Left ventricle myocardium inferior (tissue), 1 donor: ENCODE results near the gene TLL1. TPM values are rescaled to one million over a fixed set of nuclear protein-coding genes. Genes with fewer than 3 reads are reported as not detected.

Experiments used
- DNase-seq: peaks from one replicate; pipeline ENCODE4 v3.0.0-alpha.2; 2020
- H3K27ac ChIP-seq: fragments of 200-600 bp; replicated peaks from 2 replicates; pipeline ENCODE4 v1.8.0; 2021
- H3K27me3 ChIP-seq: fragments of 200-600 bp; 2 replicates; pipeline ENCODE4 v1.8.0; 2021; ENCODE audit warnings: low read depth
- H3K36me3 ChIP-seq: fragments of 200-600 bp; 2 replicates; pipeline ENCODE4 v1.8.0; 2021
- H3K4me1 ChIP-seq: fragments of 200-600 bp; 2 replicates; pipeline ENCODE4 v1.8.0; 2021
- H3K4me3 ChIP-seq: fragments of 200-600 bp; 2 replicates; pipeline ENCODE4 v1.8.0; 2021; ENCODE audit warnings: mild to moderate bottlenecking, moderate library complexity
- H3K9me3 ChIP-seq: fragments of 200-600 bp; replicated peaks from 2 replicates; pipeline ENCODE4 v1.8.0; 2021
- intact Hi-C: fragments of 100-400 bp; cut with micrococcal nuclease; formaldehyde crosslinking; loops from one replicate; pipeline ENCODE4 v1.11.0; 2022
- total RNA-seq: library from RNA; stranded (reverse); fragmentation: NEBNext Ultra II Directional; extraction: Animal tissue kit (Norgen Biotek cat#: 25700); gene quantifications from one replicate; pipeline ENCODE4 v1.2.1, GENCODE V29; 2021
- TF ChIP-seq, protein P1 (sequence below): fragments of 200-600 bp; IDR thresholded peaks from 2 replicates; pipeline ENCODE4 v1.8.0; 2021; ENCODE audit warnings: antibody characterized with exemption, mild to moderate bottlenecking, borderline replicate concordance
- donor health status: DM: no; HTN: yes; CAD: no; lungs with severe emphysema.

The TLL1 gene
- total RNA-seq, 1 donor from 2014 or later: 1.0 TPM

DNA sequence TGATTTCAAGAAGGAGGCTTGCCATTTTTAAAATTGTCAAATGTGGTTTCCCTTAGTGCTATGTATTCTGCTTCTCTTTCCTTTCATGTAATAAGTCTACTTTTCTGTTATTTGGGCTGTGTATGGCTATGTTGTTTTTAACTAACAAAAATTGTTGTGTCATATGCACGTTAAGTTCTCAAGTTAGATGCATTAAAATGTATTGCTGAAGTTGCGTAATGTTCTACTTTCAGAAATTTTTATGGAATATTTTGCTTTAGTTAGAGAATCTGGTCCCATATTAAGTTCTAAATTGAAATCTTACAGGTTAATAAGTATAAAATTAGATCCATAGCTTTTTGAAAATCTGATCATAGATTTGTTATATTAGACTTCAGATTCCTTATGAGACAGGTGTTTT lies 133.2 kb downstream of the TLL1 start:
- Histone ChIP-seq H3K9me3 (peaks cover 9% of the 10 kb centered on the region), H3K27ac (no peak overlapping the region), H3K27me3 (no peaks in the 10 kb centered on the region), H3K36me3 (no peaks in the 10 kb centered on the region), H3K4me1 (no peaks in the 10 kb centered on the region), H3K4me3 (no peak overlapping the region)
- TF ChIP-seq, protein P1, sequence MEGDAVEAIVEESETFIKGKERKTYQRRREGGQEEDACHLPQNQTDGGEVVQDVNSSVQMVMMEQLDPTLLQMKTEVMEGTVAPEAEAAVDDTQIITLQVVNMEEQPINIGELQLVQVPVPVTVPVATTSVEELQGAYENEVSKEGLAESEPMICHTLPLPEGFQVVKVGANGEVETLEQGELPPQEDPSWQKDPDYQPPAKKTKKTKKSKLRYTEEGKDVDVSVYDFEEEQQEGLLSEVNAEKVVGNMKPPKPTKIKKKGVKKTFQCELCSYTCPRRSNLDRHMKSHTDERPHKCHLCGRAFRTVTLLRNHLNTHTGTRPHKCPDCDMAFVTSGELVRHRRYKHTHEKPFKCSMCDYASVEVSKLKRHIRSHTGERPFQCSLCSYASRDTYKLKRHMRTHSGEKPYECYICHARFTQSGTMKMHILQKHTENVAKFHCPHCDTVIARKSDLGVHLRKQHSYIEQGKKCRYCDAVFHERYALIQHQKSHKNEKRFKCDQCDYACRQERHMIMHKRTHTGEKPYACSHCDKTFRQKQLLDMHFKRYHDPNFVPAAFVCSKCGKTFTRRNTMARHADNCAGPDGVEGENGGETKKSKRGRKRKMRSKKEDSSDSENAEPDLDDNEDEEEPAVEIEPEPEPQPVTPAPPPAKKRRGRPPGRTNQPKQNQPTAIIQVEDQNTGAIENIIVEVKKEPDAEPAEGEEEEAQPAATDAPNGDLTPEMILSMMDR: no peak
- intact Hi-C loops: no loop called here
- DNase-seq: no peak

DNA sequence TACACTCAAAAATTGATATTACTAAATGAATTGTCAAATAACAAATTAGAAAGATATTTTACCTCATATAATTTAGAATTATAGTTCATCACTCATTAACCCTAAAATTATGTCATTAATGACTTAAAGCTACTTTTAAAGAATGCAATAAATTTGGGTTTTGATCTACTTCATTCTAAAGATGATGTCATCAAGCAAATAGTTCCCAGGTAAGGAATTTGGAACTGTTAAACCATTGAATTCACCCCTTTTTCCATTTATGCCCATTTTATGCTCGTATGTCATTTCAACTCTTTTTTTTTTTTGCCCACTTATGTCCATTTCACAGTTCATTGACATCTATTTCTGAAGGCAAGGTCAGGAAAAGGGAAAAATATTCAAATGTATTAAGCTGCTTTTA lies 135.5 kb downstream of the TLL1 start:
- DNase-seq: no peak
- Histone ChIP-seq H3K36me3 (no peaks in the 10 kb centered on the region), H3K4me3 (no peak overlapping the region), H3K9me3 (peaks cover 18% of the 10 kb centered on the region), H3K27me3 (no peaks in the 10 kb centered on the region), H3K27ac (no peak overlapping the region), H3K4me1 (no peaks in the 10 kb centered on the region)
- TF ChIP-seq, protein P1: no peak
- intact Hi-C loops: no loop called here

DNA sequence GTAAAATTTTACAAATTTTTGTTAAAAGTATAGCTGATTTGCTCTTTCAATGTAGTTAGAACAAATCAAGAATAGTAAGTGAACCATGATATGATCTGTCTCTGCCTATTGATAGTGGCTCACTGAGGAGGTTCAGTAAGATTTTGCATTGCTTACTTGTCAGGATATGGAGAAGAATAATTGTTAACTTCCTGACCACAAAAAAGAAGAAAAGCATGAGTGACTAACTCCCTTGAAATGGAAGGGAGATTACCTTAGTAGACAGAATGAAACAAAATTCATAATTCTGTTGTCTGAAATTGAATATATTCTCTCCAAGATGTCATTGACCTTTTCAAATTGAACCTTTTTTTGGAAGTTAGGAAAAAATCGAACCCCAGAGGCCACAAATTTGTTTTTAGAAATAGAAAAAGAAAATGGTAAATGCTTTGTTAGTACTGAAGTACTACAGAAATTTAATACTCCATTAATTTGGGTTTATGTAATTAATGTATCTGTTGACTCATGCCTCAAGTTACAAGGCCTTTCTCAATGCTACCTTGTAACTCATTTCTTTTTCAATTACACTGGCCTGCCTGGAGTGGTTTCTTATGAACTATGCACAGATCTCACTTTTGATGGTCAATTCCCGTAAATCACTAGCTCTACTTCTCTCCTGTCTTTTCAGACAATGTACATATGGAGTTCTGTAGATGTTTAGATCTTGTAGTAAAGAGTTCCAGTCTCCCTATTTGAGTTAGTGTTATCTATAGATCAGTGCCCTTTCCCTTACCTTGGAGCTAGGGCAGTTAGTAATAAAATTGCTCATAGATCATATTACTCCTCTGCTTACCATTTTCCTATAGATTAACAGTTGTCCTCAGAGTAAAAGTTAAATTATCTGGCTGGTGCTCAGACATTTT lies 139.3 kb downstream of the TLL1 start:
- intact Hi-C loops: no loop called here
- no peak for DNase-seq
- no peak overlapping the region for H3K27ac ChIP-seq
- no peaks in the 10 kb centered on the region for H3K27me3 ChIP-seq
- no peaks in the 10 kb centered on the region for H3K4me1 ChIP-seq
- no peak overlapping the region for H3K4me3 ChIP-seq
- H3K9me3 ChIP-seq: peaks cover 18% of the 10 kb centered on the region
- TF ChIP-seq, protein P1: no peak
- H3K36me3 ChIP-seq: no peaks in the 10 kb centered on the region

DNA sequence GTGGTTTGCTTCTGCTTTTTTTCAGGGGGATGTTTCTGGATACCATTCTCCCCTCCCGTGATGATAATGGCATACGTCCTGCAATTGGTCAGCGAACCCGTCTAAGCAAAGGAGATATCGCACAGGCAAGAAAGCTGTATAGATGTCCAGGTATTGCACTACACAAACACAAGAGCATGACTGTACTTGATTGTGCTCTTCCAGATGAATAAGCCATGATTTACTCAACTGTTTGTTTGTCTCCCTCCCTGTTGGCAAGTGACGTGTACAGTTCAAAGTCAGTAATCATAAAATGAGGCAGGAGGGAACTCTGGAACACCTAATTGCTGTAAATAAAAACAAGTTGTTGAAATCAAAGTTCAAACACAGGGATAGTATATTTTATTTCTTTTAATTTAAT lies 141.4 kb downstream of the TLL1 start:
- DNase-seq: no peak
- no peak overlapping the region for H3K27ac ChIP-seq
- peaks cover 18% of the 10 kb centered on the region for H3K9me3 ChIP-seq
- no peaks in the 10 kb centered on the region for H3K27me3 ChIP-seq
- intact Hi-C loops: no loop called here
- TF ChIP-seq, protein P1: no peak
- no peak overlapping the region for H3K4me3 ChIP-seq
- no peaks in the 10 kb centered on the region for H3K36me3 ChIP-seq
- no peaks in the 10 kb centered on the region for H3K4me1 ChIP-seq

DNA sequence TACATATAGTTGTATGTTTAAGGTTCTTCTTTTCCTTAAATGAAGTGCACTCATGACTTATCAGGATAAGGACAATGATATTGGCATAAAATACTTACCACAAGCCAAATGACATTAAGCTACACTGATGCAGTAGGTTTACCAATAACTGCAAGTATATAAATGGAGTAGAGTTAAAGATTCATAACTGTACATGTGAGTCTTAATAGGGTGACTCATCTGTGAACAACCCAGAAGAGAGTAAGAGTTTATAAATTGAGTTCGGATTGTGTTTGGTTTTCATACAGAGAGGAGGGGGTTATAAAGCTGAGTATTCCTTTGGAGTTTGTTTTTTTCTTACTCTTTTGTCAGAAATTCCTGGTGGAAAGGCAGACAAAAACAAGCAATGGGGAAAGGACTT lies 144.8 kb downstream of the TLL1 start:
- H3K36me3 ChIP-seq: no peaks in the 10 kb centered on the region
- TF ChIP-seq, protein P1: no peak
- intact Hi-C loops: no loop called here
- no peak overlapping the region for H3K4me3 ChIP-seq
- H3K27me3 ChIP-seq: no peaks in the 10 kb centered on the region
- H3K9me3 ChIP-seq: no peaks in the 10 kb centered on the region
- DNase-seq: no peak
- no peak overlapping the region for H3K27ac ChIP-seq
- no peaks in the 10 kb centered on the region for H3K4me1 ChIP-seq
